Measurements from ENCODE around the gene SLC25A29. TPM values are rescaled to one million over a fixed set of nuclear protein-coding genes. Genes with fewer than 3 reads are reported as not detected.

Gene SLC25A29
- total and polyA plus RNA-seq, 2 of the 4 experiments (the other 2 are of a cell fraction) = 6.5 to 37.7 TPM

GRCh38 chr14:100263141-100263540 lies 43.1 kb downstream of the SLC25A29 start:
- Histone ChIP-seq H3K56ac (ENCODE audit: extremely low read depth, insufficient read depth, low read length) (no peak overlapping the region), H2AFZ (replicated peaks; ENCODE audit: low read length, poor library complexity) (no peak overlapping the region), H3K9ac (ENCODE audit: low read depth, low read length) (no peak overlapping the region), H2BK15ac (ENCODE audit: low read depth, low read length) (no peak overlapping the region), H3K4me1 (ENCODE audit: control insufficient read depth, insufficient read depth, low read length) (peaks cover 10% of the 10 kb centered on the region), H3K9me1 (ENCODE audit: insufficient read depth, low read length) (peaks cover 16% of the 10 kb centered on the region), H3K18ac (ENCODE audit: low read depth, low read length) (no peak overlapping the region), H3K9me3 (ENCODE audit: control insufficient read depth, insufficient read depth, low read length) (no peaks in the 10 kb centered on the region), H4K20me1 (ENCODE audit: insufficient read depth, low read length) (peaks cover 94% of the 10 kb centered on the region), H3K4me2 (ENCODE audit: low read depth, low read length) (no peak overlapping the region), H3K14ac (replicated peaks; ENCODE audit: low read depth, low read length) (no peak overlapping the region), H3K4me3 (ENCODE audit: insufficient read depth, low read depth, low read length) (no peak overlapping the region), H3K23ac (ENCODE audit: low read depth, low read length) (no peak overlapping the region), H4K5ac (ENCODE audit: low read depth, low read length) (no peak overlapping the region), H3K4ac (ENCODE audit: low read depth, low read length) (no peak overlapping the region), H3K79me1 (ENCODE audit: low read depth in 1 of 2, low read length in 2 of 2) (peaks cover 27 to 82% of the 10 kb centered on the region in 2 experiments), H2BK20ac (ENCODE audit: low read depth, low read length) (no peak overlapping the region), H3K27me3 (ENCODE audit: control insufficient read depth, insufficient read depth, low read length) (no peaks in the 10 kb centered on the region), H4K91ac (ENCODE audit: insufficient read depth, low read depth, low read length) (no peak overlapping the region), H2AK5ac (ENCODE audit: low read depth, low read length) (no peak overlapping the region; the same call in 1 of the 2 replicates), H2BK5ac (ENCODE audit: low read depth, low read length, poor library complexity, severe bottlenecking) (no peak overlapping the region), H2BK120ac (ENCODE audit: low read depth, low read length) (no peak overlapping the region), H4K8ac (ENCODE audit: low read depth in 2 of 2, low read length in 2 of 2) (no peak overlapping the region), H2AK9ac (replicated peaks; ENCODE audit: low read depth, low read length, poor library complexity) (no peak overlapping the region), H3K27ac (ENCODE audit: insufficient read depth, low read length) (no peak overlapping the region; the same call in 1 of the 2 replicates), H3K36me3 (ENCODE audit: control insufficient read depth, insufficient read depth, low read length) (peaks cover 18% of the 10 kb centered on the region)
- ChIA-PET CTCF (interaction anchor here (0.9 to 1.3 kb wide), 2 partner anchors 17 to 23 kb away, joined by 4 to 5 read pairs; no protein-coding TSS in a partner anchor), POLR2A (ENCODE audit: unreplicated experiment) (no interaction called here)
- no peak for DNase-seq
- in situ Hi-C loops (cut with MboI; ENCODE audit: low sequenced_read_pairs) (no loop called here), dilution Hi-C loops (cut with HindIII; ENCODE audit: low sequenced_read_pairs, unreplicated experiment) (no loop called here), intact Hi-C loops (cut with micrococcal nuclease) (no loop called here)
- no peak for TF ChIP-seq POLR2A (IDR thresholded peaks at IDR 0.05; ENCODE audit: low read depth, low read length)
- no peak for TF ChIP-seq BHLHE40 (IDR thresholded peaks at IDR 0.05; ENCODE audit: low read depth, low read length)
- TF ChIP-seq MAFK (IDR thresholded peaks at IDR 0.05; ENCODE audit: low read depth, low read length) = no peak
- no peak for TF ChIP-seq USF2 (IDR thresholded peaks at IDR 0.05; ENCODE audit: low read depth, low read length)
- no peak for TF ChIP-seq RAD21 (IDR thresholded peaks at IDR 0.05; ENCODE audit: low read length)
- no peak for TF ChIP-seq CEBPB (IDR thresholded peaks at IDR 0.05; ENCODE audit: low read depth, low read length)
- no peak for TF ChIP-seq FOS (IDR thresholded peaks at IDR 0.05; ENCODE audit: low read depth, low read length)
- TF ChIP-seq SMC3 (IDR thresholded peaks at IDR 0.05; ENCODE audit: low read depth, low read length) = no peak
- no peak for TF ChIP-seq CHD1 (IDR thresholded peaks at IDR 0.05; ENCODE audit: low read depth, low read length)
- no peak for TF ChIP-seq RCOR1 (IDR thresholded peaks at IDR 0.05; ENCODE audit: insufficient replicate concordance, low read length)
- no peak for TF ChIP-seq NFE2L2 (IDR thresholded peaks at IDR 0.05; ENCODE audit: low read depth, low read length)
- no peak for TF ChIP-seq MAZ (IDR thresholded peaks at IDR 0.05; ENCODE audit: borderline replicate concordance, low read depth, low read length)
- TF ChIP-seq ELK1 (IDR thresholded peaks at IDR 0.05; ENCODE audit: borderline replicate concordance, low read depth, low read length) = no peak
- no peak for TF ChIP-seq CTCF (conservative IDR thresholded peaks at IDR 0.05; ENCODE audit: low read depth, low read length)
- no peak for TF ChIP-seq MXI1 (IDR thresholded peaks at IDR 0.05; ENCODE audit: borderline replicate concordance, low read depth, low read length)
- TF ChIP-seq RFX5 (IDR thresholded peaks at IDR 0.05; ENCODE audit: low read depth, low read length) = no peak
- 33% methylated on average over 1 of the region's 3 CpGs; no CpG with 5 or more reads in 1 of the 2 experiments for WGBS, 2 experiments (ENCODE audit: extremely low coverage in 2 of 2, insufficient read length in 1 of 2)
- ATAC-seq (ENCODE audit: low read depth) = peak; percentile 73
- no TSS peak for BruUV-seq (replicated peaks)

Measured in IMR-90 (cell line).